H1 (cell line): ENCODE measurements around the gene SLC24A3. TPM values are rescaled to one million over a fixed set of nuclear protein-coding genes. Genes with fewer than 3 reads are reported as not detected.

Experiments used
- CTCF ChIA-PET: fragments of 300-600 bp; sonication (Branson Sonifier 250); formaldehyde crosslinking; loops from one replicate; lab custom pipeline; 2021; ENCODE audit not compliant: partially characterized antibody; lab: Charles Lee
- POLR2A ChIA-PET: fragments of 300-600 bp; sonication (Branson Sonifier 250); formaldehyde crosslinking; loops from one replicate; lab custom pipeline; 2021; ENCODE audit warnings: inconsistent platforms; ENCODE audit not compliant: partially characterized antibody; lab: Charles Lee
- DNase-seq, 2 experiments: peaks; one replicate each; pipeline versions ENCODE4 v3.0.0 to v3.0.0-alpha.2; 2010 to 2022; ENCODE audit warnings: low spot score in 2 of 2, low read depth in 1 of 2, mixed read lengths in 1 of 2
- FAIRE-seq: peaks from 2 replicates; lab custom pipeline; 2011; peaks lifted over from hg19 to GRCh38; lab: Jason Lieb, UNC
- H2AFZ ChIP-seq: 2 replicates; pipeline ENCODE4 v1.8.1; 2012; ENCODE audit warnings: low read length, inconsistent platforms
- H2AK5ac ChIP-seq: 2 replicates; pipeline ENCODE4 v1.6.1; 2013; ENCODE audit warnings: low read depth, low read length
- H2BK120ac ChIP-seq: replicated peaks from 2 replicates; pipeline ENCODE3; 2013; ENCODE audit warnings: low read depth, low read length, inconsistent platforms
- H2BK12ac ChIP-seq: 2 replicates; pipeline ENCODE4 v1.6.1; 2013; ENCODE audit warnings: low read depth, low read length
- H2BK15ac ChIP-seq: 2 replicates; pipeline ENCODE4 v1.6.1; 2013; ENCODE audit warnings: low read length
- H2BK20ac ChIP-seq: 2 replicates; pipeline ENCODE4 v1.6.1; 2013; ENCODE audit warnings: low read length
- H2BK5ac ChIP-seq: 2 replicates; pipeline ENCODE4 v1.6.1; 2013; ENCODE audit warnings: low read depth, low read length
- H3K14ac ChIP-seq: 2 replicates; pipeline ENCODE4 v1.6.1; 2013; ENCODE audit warnings: inconsistent platforms; ENCODE audit not compliant: insufficient read length
- H3K18ac ChIP-seq: 2 replicates; pipeline ENCODE4 v1.6.1; 2013; ENCODE audit warnings: low read length; ENCODE audit errors: extremely low read depth
- H3K23ac ChIP-seq: 2 replicates; pipeline ENCODE4 v1.6.1; 2013; ENCODE audit warnings: inconsistent platforms; ENCODE audit not compliant: insufficient read length
- H3K23me2 ChIP-seq: 2 replicates; pipeline ENCODE4 v1.6.1; 2013; ENCODE audit warnings: low read depth, low read length
- H3K27ac ChIP-seq: 2 replicates; pipeline ENCODE4 v1.6.1; 2011; ENCODE audit warnings: low read depth, low read length, inconsistent platforms
- H3K27me3 ChIP-seq, 4 experiments: replicated peaks in 1 of 4; 1 replicate in 1 of 4; 2 replicates in 3 of 4; pipeline versions ENCODE4 v1.6.1 to v1.8.1; 2011 to 2013; ENCODE audit warnings: low read length in 3 of 4, mild to moderate bottlenecking in 3 of 4, inconsistent platforms in 2 of 4, mixed read lengths in 2 of 4, moderate library complexity in 1 of 4; ENCODE audit not compliant: control insufficient read depth in 3 of 4, insufficient read depth in 3 of 4; ENCODE audit errors: extremely low read depth in 1 of 4
- H3K36me3 ChIP-seq, 4 experiments: 2 replicates each; pipeline versions ENCODE4 v1.6.1 to v1.8.1; 2011 to 2013; ENCODE audit warnings: mild to moderate bottlenecking in 4 of 4, low read length in 3 of 4, moderate library complexity in 2 of 4, control low read depth in 1 of 4, inconsistent platforms in 1 of 4; ENCODE audit not compliant: insufficient read depth in 4 of 4, control insufficient read depth in 2 of 4
- H3K4ac ChIP-seq: replicated peaks from 2 replicates; pipeline ENCODE3; 2013; ENCODE audit warnings: low read length, low read depth, mixed read lengths, inconsistent platforms; ENCODE audit not compliant: insufficient read length
- H3K4me1 ChIP-seq, 4 experiments: replicated peaks in 1 of 4; 1 replicate in 1 of 4; 2 replicates in 3 of 4; pipeline versions ENCODE4 v1.6.1 to v1.8.1; 2011 to 2013; ENCODE audit warnings: low read length in 3 of 4, inconsistent platforms in 2 of 4, mixed read lengths in 1 of 4; ENCODE audit not compliant: insufficient read depth in 4 of 4, control insufficient read depth in 3 of 4
- H3K4me2 ChIP-seq, 2 experiments: 2 replicates each; pipeline versions ENCODE4 v1.6.1 to v1.8.1; 2011 to 2013; ENCODE audit warnings: low read depth in 2 of 2, low read length in 2 of 2, control low read depth in 1 of 2, inconsistent platforms in 1 of 2, mild to moderate bottlenecking in 1 of 2; ENCODE audit not compliant: insufficient read depth in 1 of 2
- H3K4me3 ChIP-seq, 4 experiments: fragments of 200-600, 300-600 bp in 1 of 4; sonication (generic), shearing (Covaris generic), sonication (Bioruptor Twin) in 1 of 4; 2 replicates each; pipeline versions ENCODE4 v1.5.1 to v1.8.1; 2011 to 2016; ENCODE audit warnings: low read length in 4 of 4, low read depth in 3 of 4, control low read depth in 2 of 4, inconsistent platforms in 2 of 4, mild to moderate bottlenecking in 2 of 4, mixed read lengths in 1 of 4, moderate library complexity in 1 of 4; ENCODE audit not compliant: insufficient read depth in 2 of 4; ENCODE audit errors: extremely low read depth in 1 of 4
- H3K56ac ChIP-seq: replicated peaks from 2 replicates; pipeline ENCODE3; 2013; ENCODE audit warnings: low read depth, mild to moderate bottlenecking, mixed read lengths, low read length, inconsistent platforms; ENCODE audit not compliant: insufficient read length
- H3K79me1 ChIP-seq: 2 replicates; pipeline ENCODE4 v1.6.1; 2013; ENCODE audit warnings: low read depth, low read length, control low read depth
- H3K79me2 ChIP-seq, 2 experiments: 2 replicates each; pipeline versions ENCODE4 v1.6.1 to v1.8.1; 2012 to 2013; ENCODE audit warnings: low read length in 2 of 2, mild to moderate bottlenecking in 2 of 2, inconsistent platforms in 1 of 2; ENCODE audit not compliant: insufficient read depth in 2 of 2, control insufficient read depth in 1 of 2
- H3K9ac ChIP-seq, 4 experiments: replicated peaks in 1 of 4; 1 replicate in 1 of 4; 2 replicates in 3 of 4; pipeline versions ENCODE4 v1.6.1 to v1.8.1; 2011 to 2013; ENCODE audit warnings: low read depth in 3 of 4, low read length in 3 of 4, control low read depth in 2 of 4, mild to moderate bottlenecking in 2 of 4, moderate library complexity in 2 of 4, inconsistent platforms in 1 of 4; ENCODE audit errors: extremely low read depth in 1 of 4
- H3K9me3 ChIP-seq, 2 experiments: 2 replicates each; pipeline versions ENCODE4 v1.6.1 to v1.8.1; 2012 to 2013; ENCODE audit warnings: mild to moderate bottlenecking in 2 of 2, moderate library complexity in 2 of 2, control low read depth in 1 of 2, inconsistent platforms in 1 of 2, low read depth in 1 of 2, low read length in 1 of 2, mixed read lengths in 1 of 2; ENCODE audit not compliant: insufficient read depth in 2 of 2
- H4K20me1 ChIP-seq, 2 experiments: replicated peaks in 1 of 2; 2 replicates each; pipeline versions ENCODE3 to v1.8.1; 2011 to 2013; ENCODE audit warnings: inconsistent platforms in 2 of 2, low read length in 2 of 2, mild to moderate bottlenecking in 1 of 2; ENCODE audit not compliant: insufficient read depth in 2 of 2, control insufficient read depth in 1 of 2
- H4K5ac ChIP-seq: 2 replicates; pipeline ENCODE4 v1.6.1; 2013; ENCODE audit warnings: low read length, low read depth, mixed read lengths, inconsistent platforms; ENCODE audit not compliant: insufficient read length
- H4K8ac ChIP-seq: 2 replicates; pipeline ENCODE4 v1.8.0; 2013; ENCODE audit warnings: mild to moderate bottlenecking, moderate library complexity, low read length, inconsistent platforms; ENCODE audit not compliant: insufficient read depth; ENCODE audit errors: extremely low read depth
- H4K91ac ChIP-seq: replicated peaks from 2 replicates; pipeline ENCODE3; 2013; ENCODE audit warnings: low read length, mixed read lengths, inconsistent platforms; ENCODE audit not compliant: insufficient read length
- KDM1A ChIP-seq: fragments of 200-600, 300-600 bp; sonication (generic); IDR thresholded peaks from 2 replicates; pipeline ENCODE4 v1.7.1; 2016; ENCODE audit warnings: mild to moderate bottlenecking, low read length, borderline replicate concordance
- NRF1 ChIP-seq: IDR thresholded peaks from 2 replicates; pipeline ENCODE4 v1.6.1; 2011; ENCODE audit warnings: mild to moderate bottlenecking, low read depth, low read length, improper control_type of control experiment
- WGBS, 2 experiments: shearing (Covaris generic) in 1 of 2; methylation state at CpG; one replicate each; pipeline versions ENCODE4 v1.1.6 to v1.1.7; 2013 to 2015; ENCODE audit warnings: low lambda C conversion rate in 2 of 2, mixed read lengths in 2 of 2, inconsistent platforms in 1 of 2, low coverage in 1 of 2, missing lambda C conversion rate in 1 of 2; ENCODE audit not compliant: insufficient replicate concordance in 2 of 2, insufficient coverage in 1 of 2, insufficient read length in 1 of 2; ENCODE audit errors: extremely low coverage in 1 of 2, missing lambda C conversion rate in 1 of 2; 5-methylcytosine and 5-hydroxymethylcytosine counted together
- polyA plus RNA-seq, 7 experiments: library from polyadenylated mRNA; depleted of rRNA in 3 of 7; stranded (reverse) in 5 of 7; unstranded in 2 of 7; fragments of >200 nt in 5 of 7; fragments of 200-250 nt in 2 of 7; gene quantifications; 1 replicate in 5 of 7; 2 replicates in 1 of 7; 4 replicates in 1 of 7; pipeline versions ENCODE4 v1.2.1 to v1.2.3, GENCODE V29; 2011 to 2013; ENCODE audit warnings: missing spikeins in 2 of 7, mixed read lengths in 2 of 7
- total RNA-seq: library from RNA; stranded (reverse); fragmentation: NEBNext Ultra II Directional; extraction: Animal tissue kit (Norgen Biotek cat#: 25700); gene quantifications from 2 replicates; pipeline ENCODE4 v1.2.1, GENCODE V29; 2021

SLC24A3 gene
- total and polyA plus RNA-seq, 2 of the 8 experiments (the other 6 are each of a cell fraction or from before 2014, with no cell fraction given), result 4.5 to 6.3 TPM

DNA sequence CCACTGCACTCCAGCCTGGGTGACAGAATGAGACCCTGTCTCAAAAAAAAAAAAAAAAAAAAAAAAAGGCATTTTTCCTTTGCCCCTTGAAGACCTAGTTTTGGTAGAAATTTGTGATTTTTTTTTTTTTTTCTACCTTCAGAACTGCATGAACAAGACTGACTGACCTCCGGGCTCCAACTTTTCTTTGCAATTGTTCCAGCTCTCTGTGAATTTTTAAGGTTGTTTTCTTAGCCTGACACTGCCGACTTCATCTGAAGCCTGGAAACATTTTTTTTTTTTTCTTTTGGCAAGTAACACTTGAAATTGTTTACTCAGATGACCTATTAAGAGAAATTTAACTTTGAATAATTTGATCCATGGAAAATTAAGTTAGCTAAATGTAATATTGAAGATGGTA is 73.0 kb downstream of the SLC24A3 start:
- H2BK5ac ChIP-seq, result no peak overlapping the region
- no peaks in the 10 kb centered on the region for H3K4me1 ChIP-seq
- no peaks in the 10 kb centered on the region for H4K20me1 ChIP-seq
- ChIA-PET POLR2A (no interaction called here), CTCF (no interaction called here)
- H3K14ac ChIP-seq, result no peak overlapping the region
- H4K91ac ChIP-seq, result no peak overlapping the region
- no peak overlapping the region for H3K4me3 ChIP-seq
- TF ChIP-seq KDM1A, result no peak
- no peak for TF ChIP-seq NRF1
- no peak overlapping the region for H3K18ac ChIP-seq
- no peak overlapping the region for H3K23ac ChIP-seq
- no peak overlapping the region for H2BK120ac ChIP-seq
- H3K9ac ChIP-seq, result no peak overlapping the region
- no peak overlapping the region for H2BK15ac ChIP-seq
- H3K9me3 ChIP-seq, result no peaks in the 10 kb centered on the region
- H3K4me2 ChIP-seq, result no peak overlapping the region
- H2AFZ ChIP-seq, result no peak overlapping the region
- no peaks in the 10 kb centered on the region for H3K79me2 ChIP-seq
- no peaks in the 10 kb centered on the region for H3K27me3 ChIP-seq
- H3K56ac ChIP-seq, result no peak overlapping the region
- no peak overlapping the region for H2AK5ac ChIP-seq
- no peaks in the 10 kb centered on the region for H3K36me3 ChIP-seq
- WGBS, 2 experiments, result 100% methylated on average over 2 of the region's 2 CpGs; no CpG with 5 or more reads in 1 of the 2 experiments
- H2BK20ac ChIP-seq, result no peak overlapping the region
- no peak overlapping the region for H3K27ac ChIP-seq
- H2BK12ac ChIP-seq, result no peak overlapping the region
- FAIRE-seq (no peak), DNase-seq (no peak)
- no peak overlapping the region for H4K8ac ChIP-seq
- H4K5ac ChIP-seq, result no peak overlapping the region
- H3K79me1 ChIP-seq, result no peaks in the 10 kb centered on the region
- H3K4ac ChIP-seq, result no peak overlapping the region
- H3K23me2 ChIP-seq, result no peaks in the 10 kb centered on the region
